Stimulated activated CD4-positive, alpha-beta T cell treated with anti-CD3 and anti-CD28 coated beads, TNF-alpha, amount 100 ng/mL, for 24 hours (primary cell): Measurements from ENCODE around the gene FBXL7.

Experiments used
- DNase-seq, 3 experiments: peaks; one replicate each; pipeline ENCODE4 v3.0.0-alpha.2; 2020; ENCODE audit warnings: low read depth in 3 of 3

FBXL7 gene

GRCh38 chr5:15711892-15712291, 211.9 kb downstream of the FBXL7 start:
- no peak for DNase-seq

- DNase-seq, result no peak
Measured at GRCh38 chr5:15715535-15715934, 215.6 kb downstream of the FBXL7 start.

GRCh38 chr5:15715967-15716366, 216.0 kb downstream of the FBXL7 start:
- DNase-seq, result no peak

- DNase-seq, result no peak
Measured at GRCh38 chr5:15717001-15717400, 217.0 kb downstream of the FBXL7 start.

- DNase-seq, result no peak
Measured at GRCh38 chr5:15718421-15719179, 218.6 kb downstream of the FBXL7 start.

- DNase-seq, result no peak
Measured at GRCh38 chr5:15719784-15720183, 219.8 kb downstream of the FBXL7 start.

GRCh38 chr5:15720515-15720914, 220.5 kb downstream of the FBXL7 start:
- DNase-seq, result no peak

- no peak for DNase-seq
Measured at GRCh38 chr5:15722305-15722704, 222.3 kb downstream of the FBXL7 start.

- DNase-seq, result no peak
Measured at GRCh38 chr5:15727375-15727774, 227.4 kb downstream of the FBXL7 start.

- DNase-seq, result no peak
Measured at GRCh38 chr5:15728811-15729210, 228.8 kb downstream of the FBXL7 start.

- no peak for DNase-seq
Measured at GRCh38 chr5:15731699-15732098, 231.7 kb downstream of the FBXL7 start.

- DNase-seq, result no peak
Measured at GRCh38 chr5:15734058-15734457, 234.1 kb downstream of the FBXL7 start.

GRCh38 chr5:15737036-15737821, 237.2 kb downstream of the FBXL7 start:
- no peak for DNase-seq

- no peak for DNase-seq
Measured at GRCh38 chr5:15737871-15738664, 238.1 kb downstream of the FBXL7 start.

- DNase-seq, result no peak
Measured at GRCh38 chr5:15740383-15740782, 240.4 kb downstream of the FBXL7 start.

GRCh38 chr5:15741591-15741990, 241.6 kb downstream of the FBXL7 start:
- no peak for DNase-seq

- no peak for DNase-seq
Measured at GRCh38 chr5:15746833-15747232, 246.9 kb downstream of the FBXL7 start.

- DNase-seq, result no peak
Measured at GRCh38 chr5:15748266-15748665, 248.3 kb downstream of the FBXL7 start.

GRCh38 chr5:15752663-15753285, 252.8 kb downstream of the FBXL7 start:
- no peak for DNase-seq

- DNase-seq, result no peak
Measured at GRCh38 chr5:15753752-15754151, 253.8 kb downstream of the FBXL7 start.

GRCh38 chr5:15757103-15757502, 257.1 kb downstream of the FBXL7 start:
- no peak for DNase-seq

- DNase-seq, result no peak
Measured at GRCh38 chr5:15757619-15758018, 257.6 kb downstream of the FBXL7 start.
